HG03354 (cell line): ENCODE results near the gene DNAH8.

ENCODE experiments used
- ATAC-seq: cut with Tn5 transposase; IDR thresholded peaks from one replicate; pipeline ENCODE4 v1.9.1; 2021; ENCODE audit warnings: mild to moderate bottlenecking; ENCODE audit not compliant: unreplicated experiment, poor library complexity, severe bottlenecking

Gene DNAH8

DNA sequence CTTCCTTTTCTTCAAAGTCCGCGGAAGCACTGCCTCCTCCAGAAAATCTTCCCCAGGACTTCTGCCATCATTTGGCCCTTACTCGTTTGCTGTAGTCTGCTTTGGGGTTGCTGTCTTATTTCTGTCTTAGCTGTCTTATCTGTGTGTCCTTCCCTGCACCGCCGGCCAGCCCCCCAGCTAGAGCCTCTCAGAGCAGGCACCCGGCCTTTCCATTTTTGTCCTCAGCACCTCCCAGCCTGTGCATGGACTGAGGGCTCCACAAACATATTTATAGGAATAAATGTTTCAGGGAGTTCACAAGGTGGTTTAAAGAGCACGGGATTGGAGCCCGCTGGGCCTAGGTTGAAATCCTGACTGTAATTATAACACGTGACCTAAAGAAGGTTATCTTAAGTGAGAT lies 341.6 kb downstream of the DNAH8 start:
- no peak for ATAC-seq

- no peak for ATAC-seq
Observed at GRCh38 chr6:39057251-39058155, 342.4 kb downstream of the DNAH8 start.

DNA sequence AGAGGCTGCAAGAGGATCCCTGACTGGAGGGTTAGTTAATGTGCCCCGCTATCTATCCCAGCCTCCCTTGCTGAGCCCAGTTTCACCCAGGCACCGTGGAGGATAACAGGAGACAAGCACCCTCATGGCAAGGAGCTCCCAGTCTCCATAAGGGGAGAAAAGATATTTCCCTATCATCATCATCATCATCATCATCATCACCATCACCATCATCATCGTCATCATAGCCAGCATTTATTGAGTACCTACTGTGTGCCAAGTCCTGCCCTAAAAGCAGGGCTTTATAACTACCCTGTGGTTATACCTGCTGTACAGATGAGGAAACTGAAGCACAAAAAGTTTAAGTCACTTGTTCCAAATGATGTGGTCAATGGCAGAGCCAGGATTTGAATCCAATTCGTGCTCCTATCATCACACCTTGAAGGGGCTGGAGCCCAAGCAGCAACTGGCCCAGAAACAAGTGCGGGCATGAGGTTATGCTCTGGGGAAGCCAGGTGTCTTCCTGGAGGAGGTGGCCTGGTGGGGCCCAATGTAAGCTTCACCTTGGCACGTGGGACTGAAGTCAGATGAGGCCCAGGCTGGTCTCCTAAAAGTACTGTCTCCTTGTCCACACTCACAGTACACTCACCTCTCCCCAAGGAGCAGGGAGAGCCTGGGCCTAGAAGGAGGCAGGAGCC lies 343.5 kb downstream of the DNAH8 start:
- ATAC-seq, result no peak

- no peak for ATAC-seq
Observed at GRCh38 chr6:39059496-39060310, 344.6 kb downstream of the DNAH8 start.

GRCh38 chr6:39060467-39061160 lies 345.5 kb downstream of the DNAH8 start:
- ATAC-seq, result no peak

DNA sequence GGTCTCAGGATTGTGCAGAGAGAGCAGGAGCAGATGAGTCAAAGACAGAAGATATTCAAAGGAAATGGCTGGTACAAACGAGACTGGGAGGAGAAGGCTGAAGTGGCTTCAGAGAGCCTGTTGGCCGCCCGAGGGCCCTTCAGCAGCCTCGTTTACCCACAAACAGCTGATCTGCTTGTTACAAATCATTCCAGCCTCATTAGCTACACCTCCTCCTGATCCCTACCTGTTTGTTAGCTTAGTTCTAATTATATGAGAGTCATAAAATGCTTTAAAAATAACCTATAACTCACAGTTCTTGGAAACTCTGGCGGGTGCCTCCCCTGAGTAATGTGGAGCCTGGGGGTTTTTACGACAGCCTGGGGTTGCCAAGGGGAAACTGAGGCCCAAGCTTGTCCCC lies 346.1 kb downstream of the DNAH8 start:
- no peak for ATAC-seq

DNA sequence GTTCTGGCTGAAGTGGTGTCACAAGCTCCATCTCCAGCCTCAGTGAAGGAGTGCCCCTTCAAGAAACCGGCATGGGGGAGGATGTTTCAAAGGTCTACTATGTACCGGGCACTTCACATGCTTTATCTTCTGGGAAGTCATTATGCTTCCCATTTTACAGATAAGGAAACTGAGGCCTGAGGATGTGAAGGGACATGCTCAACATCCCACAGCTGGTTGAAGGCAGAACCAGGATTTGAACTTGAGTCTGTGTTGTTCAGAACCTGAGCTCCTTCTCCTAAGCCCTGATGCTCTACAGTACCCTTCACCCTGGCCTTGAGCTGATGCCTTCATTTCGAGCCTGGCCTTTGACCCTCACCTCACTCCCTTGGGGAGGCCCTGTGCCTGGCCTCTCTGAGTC lies 346.5 kb downstream of the DNAH8 start:
- ATAC-seq, result no peak

DNA sequence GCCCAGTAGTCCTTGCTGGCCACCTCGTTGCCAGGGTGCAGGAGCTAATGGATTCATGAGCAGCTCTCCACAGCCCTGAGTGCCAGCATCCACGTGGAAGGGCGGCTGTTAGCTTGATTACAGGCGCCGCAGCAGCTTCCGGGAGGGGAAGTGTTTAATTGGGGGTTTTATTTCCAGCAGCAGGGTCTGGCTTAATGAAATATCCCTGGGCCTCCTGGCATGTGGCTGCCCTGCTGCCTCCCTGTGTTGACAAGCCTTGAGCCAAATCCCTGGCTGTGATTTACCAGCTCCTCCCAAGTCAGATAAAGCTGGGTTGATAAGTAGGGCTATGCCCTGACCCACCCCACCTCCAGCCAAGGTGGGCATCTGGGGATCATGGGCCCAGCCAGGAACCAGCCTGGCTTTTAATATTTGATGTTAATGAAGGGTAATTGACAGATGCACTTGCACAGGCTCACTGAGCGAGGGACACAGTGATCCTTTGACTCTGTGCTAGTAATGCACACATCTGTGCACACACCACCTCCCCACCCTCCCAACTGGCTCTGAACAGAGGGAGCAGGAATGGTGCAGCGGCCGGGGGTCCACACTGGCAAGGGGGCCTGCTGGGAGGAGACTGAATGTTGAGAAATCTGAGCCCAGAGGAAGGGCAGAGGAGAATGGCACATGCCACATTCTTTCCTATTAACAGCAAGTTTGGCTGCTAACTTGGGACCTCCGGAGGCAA lies 347.1 kb downstream of the DNAH8 start:
- no peak for ATAC-seq

DNA sequence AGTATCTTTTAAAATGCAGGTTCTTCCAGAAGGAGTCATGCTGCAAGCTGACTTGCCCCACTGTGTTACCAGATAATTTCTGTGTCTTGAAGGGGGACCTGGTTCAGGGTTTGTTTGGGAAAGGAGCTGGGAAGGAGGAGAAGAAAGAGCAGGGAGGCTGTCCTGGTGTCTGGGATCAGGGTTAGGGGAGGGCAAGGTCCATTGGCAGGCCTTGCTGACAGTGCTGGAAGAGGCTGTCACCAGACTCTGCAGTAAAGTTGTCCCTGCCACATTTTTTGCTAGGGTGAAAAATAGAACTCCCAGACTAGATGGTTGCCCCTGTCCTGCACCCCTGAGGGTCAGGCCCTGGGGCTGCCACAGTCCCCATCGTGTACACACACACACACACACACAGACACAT lies 348.4 kb downstream of the DNAH8 start:
- ATAC-seq, result no peak

DNA sequence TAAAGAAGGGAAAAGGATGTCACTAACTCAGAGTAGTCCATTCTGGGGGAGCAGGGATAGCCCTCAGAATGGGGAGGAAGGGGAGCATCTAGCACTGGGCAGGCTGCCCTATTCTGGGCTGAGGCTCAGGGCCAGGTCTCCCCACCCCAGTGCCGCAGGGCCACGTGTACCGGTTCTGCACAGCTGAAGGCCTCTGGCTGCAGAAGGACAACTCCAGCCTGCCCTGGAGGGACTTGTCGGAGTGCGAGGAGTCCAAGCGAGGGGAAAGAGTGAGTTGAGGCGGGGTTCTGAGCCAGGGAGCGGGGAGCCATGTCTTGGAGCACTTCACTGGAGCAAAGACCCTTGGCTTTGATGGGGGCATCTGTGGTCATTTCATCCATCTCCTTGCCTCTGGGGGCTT lies 350.4 kb downstream of the DNAH8 start:
- no peak for ATAC-seq

GRCh38 chr6:39068391-39068790 lies 353.3 kb downstream of the DNAH8 start:
- no peak for ATAC-seq

DNA sequence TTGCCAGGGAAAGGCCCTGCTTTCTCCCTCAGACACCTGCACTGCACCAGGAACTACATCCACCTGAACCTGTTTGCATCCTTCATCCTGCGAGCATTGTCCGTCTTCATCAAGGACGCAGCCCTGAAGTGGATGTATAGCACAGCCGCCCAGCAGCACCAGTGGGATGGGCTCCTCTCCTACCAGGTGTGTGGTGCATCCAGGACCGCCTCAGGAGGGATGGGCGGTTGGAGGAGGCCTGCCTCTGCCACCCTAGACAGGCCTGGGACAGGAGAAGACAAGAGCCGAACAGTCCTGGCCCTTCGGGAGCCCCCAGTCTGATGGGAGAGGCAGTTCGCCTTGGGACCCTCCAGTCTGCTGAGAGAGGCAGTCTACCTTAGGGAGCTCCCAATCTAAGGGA lies 357.7 kb downstream of the DNAH8 start:
- no peak for ATAC-seq

DNA sequence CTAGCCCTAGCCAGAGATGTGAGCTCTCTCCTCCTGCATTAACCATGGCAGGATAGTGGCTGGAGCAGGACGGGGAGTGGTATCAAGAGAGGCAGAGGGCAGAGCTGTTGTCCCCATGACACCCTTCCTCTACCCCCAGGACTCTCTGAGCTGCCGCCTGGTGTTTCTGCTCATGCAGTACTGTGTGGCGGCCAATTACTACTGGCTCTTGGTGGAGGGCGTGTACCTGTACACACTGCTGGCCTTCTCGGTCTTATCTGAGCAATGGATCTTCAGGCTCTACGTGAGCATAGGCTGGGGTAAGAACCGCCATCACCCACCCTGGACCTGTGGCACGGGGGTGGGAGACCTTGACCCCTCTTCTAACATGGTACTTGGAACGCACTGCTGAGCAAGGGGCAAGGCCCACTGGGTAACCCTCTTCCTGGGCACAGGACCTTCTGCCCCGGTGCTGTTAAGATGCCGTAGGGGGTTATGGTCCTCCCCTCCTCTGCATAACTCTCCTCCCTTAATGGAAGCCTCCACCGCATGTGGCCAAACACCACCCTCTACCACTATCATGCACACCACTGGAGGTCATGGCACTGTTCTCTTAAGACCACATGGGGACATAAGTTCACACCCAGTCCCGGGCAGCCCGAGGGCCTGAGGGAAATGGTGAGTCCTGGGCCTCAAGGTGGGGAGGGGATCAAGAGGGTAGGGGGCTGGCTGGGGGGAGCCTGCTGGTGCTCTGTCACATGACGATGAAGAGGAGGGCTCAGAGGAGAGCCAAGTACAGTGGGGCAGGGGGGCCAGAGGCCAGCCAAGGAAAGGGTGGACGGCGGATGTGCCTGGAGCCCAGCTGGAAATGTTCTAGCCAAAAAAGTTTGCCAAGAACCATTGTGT lies 358.6 kb downstream of the DNAH8 start:
- ATAC-seq, result no peak

GRCh38 chr6:39074486-39074885 lies 359.4 kb downstream of the DNAH8 start:
- no peak for ATAC-seq

- ATAC-seq, result no peak
Observed at GRCh38 chr6:39075010-39075686, 360.0 kb downstream of the DNAH8 start.

DNA sequence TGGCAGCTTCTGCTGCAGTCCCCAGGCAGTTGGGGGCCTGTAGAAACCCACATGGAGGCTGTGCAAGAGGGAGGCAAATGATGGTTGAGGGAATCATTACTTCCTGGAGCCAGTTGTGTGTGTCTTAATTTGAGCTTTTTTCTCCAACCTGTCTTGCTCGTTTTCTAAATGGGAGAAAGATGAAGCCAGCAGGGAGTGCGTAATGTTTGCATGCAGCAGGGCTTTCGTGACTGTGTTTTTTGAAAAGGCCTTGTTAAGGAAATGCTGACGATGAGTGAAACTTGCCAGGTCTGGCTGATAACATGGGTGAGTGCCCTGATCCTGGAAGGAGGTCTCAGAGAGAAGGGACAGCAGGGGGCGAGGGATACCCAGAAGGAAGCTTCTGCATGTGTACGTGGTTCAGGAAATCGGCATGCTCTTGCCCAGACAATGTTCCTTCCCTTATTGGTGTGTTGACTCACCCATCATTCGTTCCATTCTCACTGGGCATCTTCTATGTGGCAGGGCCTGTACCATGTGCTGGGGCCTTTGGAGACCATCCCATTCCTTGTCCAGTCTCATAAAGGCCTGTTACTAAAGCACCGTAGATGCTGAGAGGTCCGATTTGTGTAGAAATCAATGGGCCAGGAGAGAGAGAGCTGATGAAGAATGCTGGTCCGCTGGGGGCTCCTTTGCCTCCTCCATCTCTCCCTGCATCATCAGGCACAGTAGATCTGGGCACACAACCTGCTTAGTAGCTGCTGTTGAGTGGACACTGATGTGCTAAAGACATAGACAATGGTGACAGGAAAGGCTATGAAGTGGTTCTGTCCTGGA lies 360.9 kb downstream of the DNAH8 start:
- ATAC-seq, result no peak
